Stimulated activated CD4-positive, alpha-beta T cell treated with anti-CD3 and anti-CD28 coated beads, Interleukin-2, amount 100 ng/mL, for 24 hours (primary cell): Measurements from ENCODE around the gene HSPA1L.
"Not testable (repeated sequence)": the region's sequence is repeated elsewhere in the genome, so short reads cannot be mapped to it uniquely, and the experiment has no call there.

ENCODE experiments used
- DNase-seq, 2 donors: peaks; one replicate each; pipeline ENCODE4 v3.0.0-alpha.2; 2020

The HSPA1L gene

GRCh38 chr6:31836474-31837368 lies 21.6 kb upstream of the HSPA1L start:
- peak in 1 of 2 donors; percentile 10 for DNase-seq

GRCh38 chr6:31836047-31836473 lies 21.0 kb upstream of the HSPA1L start:
- peak in 1 of 2 donors; percentile 22 for DNase-seq

GRCh38 chr6:31834367-31835250 lies 19.5 kb upstream of the HSPA1L start:
- DNase-seq = peak; percentile 81 to 86

GRCh38 chr6:31831350-31832215 lies 16.5 kb upstream of the HSPA1L start:
- no peak for DNase-seq

GRCh38 chr6:31830886-31831335 lies 15.8 kb upstream of the HSPA1L start:
- no peak for DNase-seq

- no peak for DNase-seq
Measured at GRCh38 chr6:31829633-31830283, 14.7 kb upstream of the HSPA1L start.

- peak; percentile 91 to 93 for DNase-seq
Measured at GRCh38 chr6:31827286-31828079, 12.4 kb upstream of the HSPA1L start, which contains the start of gene HSPA1B. HSPA1B (plus strand) TSS chr6:31827738; CDS start chr6:31827951, 213 bp downstream.

GRCh38 chr6:31826793-31827285 lies 11.8 kb upstream of the HSPA1L start:
- peak in 1 of 2 donors; percentile 58 for DNase-seq

- no peak for DNase-seq
Measured at GRCh38 chr6:31825553-31825952, 10.5 kb upstream of the HSPA1L start.

- not testable (repeated sequence) for DNase-seq
Measured at GRCh38 chr6:31823592-31824196, 8.6 kb upstream of the HSPA1L start.

GRCh38 chr6:31822036-31822821 lies 7.1 kb upstream of the HSPA1L start:
- peak; percentile 65 to 70 for DNase-seq

GRCh38 chr6:31821301-31822035 lies 6.4 kb upstream of the HSPA1L start:
- DNase-seq = peak; percentile 78 to 82

- DNase-seq = not testable (repeated sequence)
Measured at GRCh38 chr6:31820399-31820798, 5.3 kb upstream of the HSPA1L start.

- DNase-seq = no peak
Measured at GRCh38 chr6:31819871-31820299, 4.8 kb upstream of the HSPA1L start.

- not testable (repeated sequence) for DNase-seq
Measured at GRCh38 chr6:31817929-31818511, 2.9 kb upstream of the HSPA1L start.

- peak in 1 of 2 donors; percentile 14 for DNase-seq
Measured at GRCh38 chr6:31817133-31817928, 2.2 kb upstream of the HSPA1L start.

- DNase-seq = peak; percentile 74 to 75
Measured at GRCh38 chr6:31814677-31815024, 432 bp downstream of the HSPA1L start.
